K562 (cell line): ENCODE results near the gene SFSWAP. TPM values are rescaled to one million over a fixed set of nuclear protein-coding genes. Genes with fewer than 3 reads are reported as not detected.

Experiments
- ATAC-seq: fragments of 200-7000 bp; cut with Tn5 transposase; 3 replicates; pipeline ENCODE4 v1.9.1; 2020; ENCODE audit warnings: moderate library complexity
- BruUV-seq: library from RNA; stranded (reverse); fragments of 400-500 nt; replicated peaks from 2 replicates; lab custom pipeline; 2021; lab: Mats Ljungman, UMichigan
- CTCF ChIA-PET: fragments of 300-600 bp; formaldehyde crosslinking; extraction: SDS; loops from one replicate; lab custom pipeline; 2021; ENCODE audit warnings: low intra/inter-chr PET ratio; lab: Yijun Ruan, JAX
- POLR2A ChIA-PET: fragments of 300-600, 350-650 bp; sonication (Branson Sonifier 250); formaldehyde crosslinking; extraction: SDS; loops from one replicate; lab custom pipeline; 2021; ENCODE audit warnings: antibody characterized with exemption, inconsistent platforms; lab: Yijun Ruan, JAX
- DNase-seq, 4 experiments: peaks; one replicate each; pipeline versions ENCODE4 v3.0.0 to v3.0.0-alpha.2; 2011 to 2018; ENCODE audit warnings: low spot score in 3 of 4, mixed read lengths in 3 of 4; ENCODE audit errors: extremely low read depth in 1 of 4
- FAIRE-seq: peaks from 2 replicates; lab custom pipeline; 2011; peaks lifted over from hg19 to GRCh38; lab: Jason Lieb, UNC
- H2AFZ ChIP-seq: 2 replicates; pipeline ENCODE4 v1.6.0; 2011; ENCODE audit warnings: low read depth, low read length, control low read depth, inconsistent platforms
- H3K27ac ChIP-seq: fragments of 200-600 bp; 3 replicates; pipeline ENCODE4 v1.8.0; 2011; ENCODE audit warnings: low read depth, mild to moderate bottlenecking, control low read depth, inconsistent platforms, low read length, moderate library complexity, mixed read lengths; ENCODE audit errors: extremely low read depth
- H3K27me3 ChIP-seq, 2 experiments: fragments of 300-600 bp in 1 of 2; 2 replicates in 1 of 2; 3 replicates in 1 of 2; pipeline versions ENCODE4 v1.6.0 to v1.8.0; 2011; ENCODE audit warnings: inconsistent platforms in 2 of 2, low read length in 2 of 2, mild to moderate bottlenecking in 1 of 2, mixed read lengths in 1 of 2, moderate library complexity in 1 of 2; ENCODE audit not compliant: control insufficient read depth in 2 of 2, insufficient read depth in 2 of 2
- H3K36me3 ChIP-seq: fragments of 300-600 bp; 3 replicates; pipeline ENCODE4 v1.8.0; 2011; ENCODE audit warnings: mild to moderate bottlenecking, low read length, inconsistent platforms; ENCODE audit not compliant: control insufficient read depth, insufficient read depth
- H3K4me1 ChIP-seq, 2 experiments: fragments of 200-600 bp in 1 of 2; replicated peaks in 1 of 2; 2 replicates in 1 of 2; 3 replicates in 1 of 2; pipeline versions ENCODE4 v1.5.1 to v1.8.0; 2011; ENCODE audit warnings: inconsistent platforms in 2 of 2, low read length in 2 of 2, mild to moderate bottlenecking in 1 of 2, mixed read lengths in 1 of 2, moderate library complexity in 1 of 2; ENCODE audit not compliant: control insufficient read depth in 2 of 2, insufficient read depth in 2 of 2
- H3K4me2 ChIP-seq: 2 replicates; pipeline ENCODE4 v1.6.1; 2011; ENCODE audit warnings: low read length, control low read depth, inconsistent platforms, mixed read lengths; ENCODE audit not compliant: insufficient read depth
- H3K4me3 ChIP-seq: fragments of 200-600 bp; sonication (generic), shearing (Covaris generic); 2 replicates; pipeline ENCODE4 v1.5.1; 2016; ENCODE audit warnings: control low read depth, inconsistent platforms
- H3K79me2 ChIP-seq: fragments of 200-600 bp; 3 replicates; pipeline ENCODE4 v1.8.0; 2011; ENCODE audit warnings: low read length, inconsistent platforms; ENCODE audit not compliant: control insufficient read depth, insufficient read depth
- H3K9ac ChIP-seq, 2 experiments: 2 replicates each; pipeline versions ENCODE4 v1.6.0 to v1.6.1; 2011; ENCODE audit warnings: low read depth in 2 of 2, low read length in 2 of 2, control low read depth in 1 of 2, inconsistent platforms in 1 of 2, mild to moderate bottlenecking in 1 of 2, mixed read lengths in 1 of 2; ENCODE audit not compliant: insufficient read depth in 1 of 2
- H3K9me1 ChIP-seq: one replicate; pipeline ENCODE4 v1.6.0; 2011; ENCODE audit warnings: inconsistent platforms, mild to moderate bottlenecking, low read length, moderate library complexity; ENCODE audit not compliant: control insufficient read depth, insufficient read depth
- H3K9me3 ChIP-seq: replicated peaks from 2 replicates; pipeline ENCODE4 v1.5.1; 2011; ENCODE audit warnings: low read depth, low read length, inconsistent platforms; ENCODE audit not compliant: control insufficient read depth, insufficient read depth
- H4K20me1 ChIP-seq: replicated peaks from 2 replicates; pipeline ENCODE4 v1.6.1; 2011; ENCODE audit warnings: low read length, inconsistent platforms, mixed read lengths; ENCODE audit not compliant: control insufficient read depth, insufficient read depth
- HDGF ChIP-seq: fragments of 450-650 bp; IDR thresholded peaks from 2 replicates; pipeline ENCODE4 v1.6.1; 2016
- HNRNPL ChIP-seq: fragments of 200-400 bp; formaldehyde crosslinking; IDR thresholded peaks from 2 replicates; pipeline ENCODE4 v1.6.1; 2017; ENCODE audit warnings: low read depth, mild to moderate bottlenecking, low read length
- ILK ChIP-seq: fragments of 450-650 bp; IDR thresholded peaks from 2 replicates; pipeline ENCODE4 v1.6.1; 2016; ENCODE audit warnings: missing genetic modification characterization, low read depth, mild to moderate bottlenecking, missing compliant biosample characterization, moderate library complexity, borderline replicate concordance
- JUND ChIP-seq, 2 experiments: IDR thresholded peaks; 2 replicates in 1 of 2; 3 replicates in 1 of 2; pipeline ENCODE4 v1.6.1; 2011; ENCODE audit warnings: borderline replicate concordance in 2 of 2, low read depth in 2 of 2, low read length in 2 of 2, improper control_type of control experiment in 1 of 2, missing biosample characterization in 1 of 2, missing genetic modification characterization in 1 of 2, missing genetic modification reagents in 1 of 2
- MCM2 ChIP-seq: fragments of 450-650 bp; IDR thresholded peaks from 2 replicates; pipeline ENCODE4 v1.6.1; 2017; ENCODE audit warnings: low read depth, mild to moderate bottlenecking
- NCOA1 ChIP-seq: fragments of 450-650 bp; IDR thresholded peaks from 2 replicates; pipeline ENCODE4 v1.6.1; 2016; ENCODE audit warnings: low read depth
- NFXL1 ChIP-seq: fragments of 450-650 bp; formaldehyde crosslinking; IDR thresholded peaks from 2 replicates; pipeline ENCODE4 v1.4.0; 2021; ENCODE audit warnings: mild to moderate bottlenecking
- PHB ChIP-seq: fragments of 250-450 bp; sonication (Bioruptor Pico); IDR thresholded peaks from 2 replicates; pipeline ENCODE4 v1.5.0; 2021
- POLR2H ChIP-seq: IDR thresholded peaks from 2 replicates; pipeline ENCODE4 v1.6.1; 2016; ENCODE audit warnings: missing genetic modification characterization, low read depth, mild to moderate bottlenecking, control low read depth, missing compliant biosample characterization, moderate library complexity
- PURB ChIP-seq: sonication (generic); formaldehyde crosslinking; IDR thresholded peaks from 2 replicates; pipeline ENCODE4 v1.9.0; 2021; ENCODE audit warnings: low read depth, mild to moderate bottlenecking, missing genetic modification reagents
- SLC30A9 ChIP-seq: fragments of 250-450 bp; sonication (Bioruptor Pico); IDR thresholded peaks from 2 replicates; pipeline ENCODE4 v1.8.0; 2022; ENCODE audit warnings: mild to moderate bottlenecking, moderate library complexity
- SPI1 ChIP-seq: IDR thresholded peaks from 2 replicates; pipeline ENCODE4 v1.6.1; 2011; ENCODE audit warnings: low read depth, low read length, control low read depth, borderline replicate concordance
- ZNF134 ChIP-seq: fragments of 250-450 bp; sonication (Bioruptor Pico); conservative IDR thresholded peaks from 2 replicates; pipeline ENCODE4 v1.4.0; 2020
- ZNF174 ChIP-seq: fragments of 250-450 bp; sonication (Bioruptor Pico); IDR thresholded peaks from 2 replicates; pipeline ENCODE4 v1.4.0; 2020; ENCODE audit warnings: mild to moderate bottlenecking
- WGBS: fragments of 100-300 bp; shearing (Covaris generic); methylation state at CpG from one replicate; pipeline ENCODE4 v1.1.6; 2016; ENCODE audit warnings: low coverage, mixed read lengths; ENCODE audit not compliant: insufficient coverage; ENCODE audit errors: missing lambda C conversion rate; 5-methylcytosine and 5-hydroxymethylcytosine counted together
- in situ Hi-C: fragments of 300-500 bp; cut with MboI; formaldehyde crosslinking; loops from 4 replicates; pipeline ENCODE4 v1.15.0; 2018; ENCODE audit warnings: inconsistent platforms, mixed read lengths
- intact Hi-C: fragments of 100-400 bp; cut with micrococcal nuclease; formaldehyde crosslinking; loops from 2 replicates; pipeline ENCODE4 v1.14.2; 2022
- polyA plus RNA-seq, 8 experiments: library from polyadenylated mRNA; depleted of rRNA in 4 of 8; stranded (reverse) in 5 of 8; unstranded in 3 of 8; fragments of >200 nt; fragmentation: Nextera tagmentation in 2 of 8; fragmentation: Illumina TruSeq in 1 of 8; extraction: Ambion mirVana in 2 of 8; extraction: Trizol in 1 of 8; gene quantifications; 2 replicates each; pipeline versions ENCODE4 v1.2.1 to v1.2.3, GENCODE V29; 2011 to 2014; ENCODE audit warnings: inconsistent platforms in 1 of 8, missing spikeins in 1 of 8
- total RNA-seq, 7 experiments: library from RNA; depleted of rRNA in 6 of 7; stranded (reverse); fragments of >200 nt in 6 of 7; fragmentation: Illumina TruSeq in 2 of 7; extraction: Trizol in 2 of 7; gene quantifications; 2 replicates each; pipeline versions ENCODE4 v1.2.1 to v1.2.3, GENCODE V29; 2011 to 2021; ENCODE audit warnings: low replicate concordance in 1 of 7
- TF ChIP-seq, protein P1 (sequence below): IDR thresholded peaks from 2 replicates; pipeline ENCODE4 v1.6.1; 2016; ENCODE audit warnings: missing genetic modification characterization, missing compliant biosample characterization
- TF ChIP-seq, protein P2 (sequence below): sonication (generic); formaldehyde crosslinking; IDR thresholded peaks from 2 replicates; pipeline ENCODE4 v1.8.0; 2022; ENCODE audit warnings: mild to moderate bottlenecking, missing genetic modification reagents
- TF ChIP-seq, protein P3 (sequence below), 2 experiments: fragments of 250-450 bp in 1 of 2; fragments of 450-650 bp in 1 of 2; sonication (Bioruptor Pico) in 1 of 2; IDR thresholded peaks; 2 replicates each; pipeline versions ENCODE4 v1.6.1 to v1.8.0; 2016 to 2021; ENCODE audit warnings: mild to moderate bottlenecking in 2 of 2, moderate library complexity in 2 of 2, missing compliant biosample characterization in 1 of 2, missing genetic modification characterization in 1 of 2
- TF ChIP-seq, protein P4 (sequence below): fragments of 250-450 bp; sonication (Bioruptor Pico); IDR thresholded peaks from 2 replicates; pipeline ENCODE4 v1.4.0; 2020; ENCODE audit warnings: mild to moderate bottlenecking, moderate library complexity

Gene SFSWAP
- total and polyA plus RNA-seq, 9 of the 15 experiments (the other 6 are each of a cell fraction or from before 2014, with no cell fraction given), result 2.4 to 60.4 (median 32.6) TPM

DNA sequence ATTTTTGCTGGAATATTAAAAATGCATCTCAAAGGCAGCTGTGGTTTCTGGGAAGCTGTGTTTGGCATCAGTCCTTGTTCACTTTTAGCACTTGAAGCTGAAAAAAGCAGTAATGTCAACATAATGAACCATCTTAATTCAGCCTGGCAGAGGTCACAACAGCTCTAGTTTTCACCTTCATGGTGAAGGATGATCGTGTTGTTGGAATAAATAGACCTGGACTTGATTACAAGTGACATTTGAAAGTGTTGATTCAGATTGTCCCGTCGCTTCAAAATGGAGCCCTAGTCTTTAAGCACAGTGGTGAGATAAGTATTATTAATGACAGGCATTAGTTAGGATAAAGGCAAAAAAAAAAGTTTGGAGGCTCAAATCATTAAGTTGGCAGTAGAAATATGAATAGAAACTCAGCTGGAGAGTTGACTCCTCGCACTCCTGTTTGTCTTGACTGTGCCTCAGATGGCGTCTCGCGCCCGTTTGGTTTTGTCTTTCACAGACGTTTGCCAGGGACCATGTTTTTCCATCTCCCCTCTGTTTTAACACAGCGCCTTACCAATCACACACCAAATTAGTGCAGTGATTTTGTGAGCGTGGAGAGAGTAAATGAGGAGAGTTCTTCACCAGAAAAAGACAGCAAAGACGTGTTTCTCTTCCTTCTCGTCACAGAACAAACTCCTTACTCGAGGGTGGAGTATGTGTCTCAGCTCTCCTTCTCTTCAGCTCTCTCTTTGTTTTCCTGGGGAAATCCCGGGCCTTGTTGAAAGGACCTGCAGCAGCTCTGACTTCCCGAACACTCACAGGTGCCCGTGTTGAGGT, 63.9 kb downstream of the SFSWAP start:
- POLR2A ChIA-PET, result interaction anchor here (0.5 to 1.6 kb wide), 4 partner anchors 10 to 212 kb away, joined by 3 to 5 read pairs (median 3); no protein-coding TSS in a partner anchor
- Histone ChIP-seq H4K20me1 (no peaks in the 10 kb centered on the region), H3K4me3 (no peak overlapping the region), H2AFZ (no peak overlapping the region), H3K27me3 (no peaks in the 10 kb centered on the region), H3K79me2 (no peaks in the 10 kb centered on the region), H3K27ac (no peak overlapping the region), H3K9ac (no peak overlapping the region), H3K36me3 (peaks cover 81% of the 10 kb centered on the region), H3K9me1 (no peaks in the 10 kb centered on the region), H3K9me3 (no peaks in the 10 kb centered on the region), H3K4me1 (peaks cover 0 to 3% of the 10 kb centered on the region in 2 experiments; a peak in 1 of 5 replicates), H3K4me2 (no peak overlapping the region)
- intact Hi-C loops (no loop called here), in situ Hi-C loops (no loop called here)
- no TSS peak for BruUV-seq
- CTCF ChIA-PET, result no interaction called here
- no peak for FAIRE-seq
- no peak for ATAC-seq
- DNase-seq, result no peak
- 92% methylated on average over 14 of the region's 17 CpGs for WGBS
- TF ChIP-seq NCOA1 (no peak), SPI1 (no peak), HDGF (no peak), ZNF134 (CRISPR knock-in tag) (no peak), POLR2H (tag) (no peak), ZNF174 (CRISPR knock-in tag) (no peak), PURB (CRISPR knock-in tag) (no peak), ILK (no peak), PHB (no peak), SLC30A9 (CRISPR knock-in tag) (no peak), JUND (IDR thresholded peaks at IDR 0.05; ENCODE audit: borderline replicate concordance, low read depth, low read length) (no peak), JUND (tag; IDR thresholded peaks at IDR 0.05; ENCODE audit: borderline replicate concordance, low read depth, low read length) (no peak), MCM2 (no peak), HNRNPL (no peak), NFXL1 (CRISPR knock-in tag) (no peak)
- TF ChIP-seq, protein P1, sequence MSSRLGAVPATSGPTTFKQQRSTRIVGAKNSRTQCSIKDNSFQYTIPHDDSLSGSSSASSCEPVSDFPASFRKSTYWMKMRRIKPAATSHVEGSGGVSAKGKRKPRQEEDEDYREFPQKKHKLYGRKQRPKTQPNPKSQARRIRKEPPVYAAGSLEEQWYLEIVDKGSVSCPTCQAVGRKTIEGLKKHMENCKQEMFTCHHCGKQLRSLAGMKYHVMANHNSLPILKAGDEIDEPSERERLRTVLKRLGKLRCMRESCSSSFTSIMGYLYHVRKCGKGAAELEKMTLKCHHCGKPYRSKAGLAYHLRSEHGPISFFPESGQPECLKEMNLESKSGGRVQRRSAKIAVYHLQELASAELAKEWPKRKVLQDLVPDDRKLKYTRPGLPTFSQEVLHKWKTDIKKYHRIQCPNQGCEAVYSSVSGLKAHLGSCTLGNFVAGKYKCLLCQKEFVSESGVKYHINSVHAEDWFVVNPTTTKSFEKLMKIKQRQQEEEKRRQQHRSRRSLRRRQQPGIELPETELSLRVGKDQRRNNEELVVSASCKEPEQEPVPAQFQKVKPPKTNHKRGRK (tag), result no peak
- TF ChIP-seq, protein P2, sequence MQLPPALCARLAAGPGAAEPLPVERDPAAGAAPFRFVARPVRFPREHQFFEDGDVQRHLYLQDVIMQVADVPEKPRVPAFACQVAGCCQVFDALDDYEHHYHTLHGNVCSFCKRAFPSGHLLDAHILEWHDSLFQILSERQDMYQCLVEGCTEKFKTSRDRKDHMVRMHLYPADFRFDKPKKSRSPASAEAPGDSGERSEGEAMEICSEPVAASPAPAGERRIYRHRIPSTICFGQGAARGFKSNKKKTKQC (CRISPR knock-in tag), result no peak
- TF ChIP-seq, protein P3, sequence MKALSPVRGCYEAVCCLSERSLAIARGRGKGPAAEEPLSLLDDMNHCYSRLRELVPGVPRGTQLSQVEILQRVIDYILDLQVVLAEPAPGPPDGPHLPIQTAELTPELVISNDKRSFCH (CRISPR knock-in tag; IDR thresholded peaks at IDR 0.05), result no peak
- TF ChIP-seq, protein P3 (tag; IDR thresholded peaks at IDR 0.05), result no peak
- TF ChIP-seq, protein P4, sequence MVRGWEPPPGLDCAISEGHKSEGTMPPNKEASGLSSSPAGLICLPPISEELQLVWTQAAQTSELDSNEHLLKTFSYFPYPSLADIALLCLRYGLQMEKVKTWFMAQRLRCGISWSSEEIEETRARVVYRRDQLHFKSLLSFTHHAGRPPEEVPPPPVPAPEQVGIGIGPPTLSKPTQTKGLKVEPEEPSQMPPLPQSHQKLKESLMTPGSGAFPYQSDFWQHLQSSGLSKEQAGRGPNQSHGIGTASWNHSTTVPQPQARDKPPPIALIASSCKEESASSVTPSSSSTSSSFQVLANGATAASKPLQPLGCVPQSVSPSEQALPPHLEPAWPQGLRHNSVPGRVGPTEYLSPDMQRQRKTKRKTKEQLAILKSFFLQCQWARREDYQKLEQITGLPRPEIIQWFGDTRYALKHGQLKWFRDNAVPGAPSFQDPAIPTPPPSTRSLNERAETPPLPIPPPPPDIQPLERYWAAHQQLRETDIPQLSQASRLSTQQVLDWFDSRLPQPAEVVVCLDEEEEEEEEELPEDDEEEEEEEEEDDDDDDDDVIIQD (CRISPR knock-in tag), result no peak
